LoVo (cell line): ENCODE data around the gene THSD1.
A peak's percentile ranks its signal among the peaks of the same experiment; 100 is the strongest.
"Not testable (repeated sequence)": the region's sequence is repeated elsewhere in the genome, so short reads cannot be mapped to it uniquely, and the experiment has no call there.

Experiments
- DNase-seq: peaks from one replicate; pipeline ENCODE4 v3.0.0-alpha.2; 2016; ENCODE audit warnings: low spot score

Gene THSD1

GRCh38 chr13:52353193-52353592 lies 52.8 kb downstream of the THSD1 start:
- no peak for DNase-seq

DNA sequence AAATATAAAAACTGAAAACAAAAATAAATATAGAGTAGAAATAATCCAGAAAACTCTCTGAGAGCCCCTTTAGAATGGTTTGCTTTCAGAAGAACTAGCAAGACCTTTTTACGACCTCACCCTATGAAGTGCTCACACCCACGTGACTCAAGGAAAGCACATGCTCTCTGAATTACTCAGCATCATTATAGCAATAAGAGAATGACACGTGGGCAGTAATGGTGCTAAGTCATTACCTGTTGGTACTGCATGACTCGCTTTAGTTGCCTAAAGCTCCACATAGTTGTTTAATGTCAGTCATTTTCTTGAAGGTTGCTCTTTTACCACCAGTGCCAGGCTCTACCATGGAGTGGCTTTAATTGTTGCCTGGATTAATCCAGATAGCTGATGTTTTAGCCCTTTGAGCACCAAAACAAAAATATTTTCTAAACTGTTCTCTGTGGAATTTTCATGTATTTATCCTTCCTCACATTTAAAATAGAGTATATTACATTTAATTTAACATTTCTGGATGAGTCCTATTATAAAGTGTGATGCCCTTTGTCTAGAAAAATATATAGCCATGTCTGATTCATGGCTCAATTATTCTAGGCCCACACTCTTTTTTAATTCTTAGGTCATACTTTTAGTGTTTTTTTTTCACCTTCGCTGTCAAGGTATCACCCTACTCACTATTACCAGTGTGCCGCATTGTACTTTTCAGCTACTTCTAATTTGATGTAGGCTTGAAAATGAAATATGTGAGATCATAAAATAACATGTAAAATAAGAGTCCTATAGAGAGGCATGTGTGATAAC lies 56.8 kb downstream of the THSD1 start:
- DNase-seq, result peak; percentile 75

DNA sequence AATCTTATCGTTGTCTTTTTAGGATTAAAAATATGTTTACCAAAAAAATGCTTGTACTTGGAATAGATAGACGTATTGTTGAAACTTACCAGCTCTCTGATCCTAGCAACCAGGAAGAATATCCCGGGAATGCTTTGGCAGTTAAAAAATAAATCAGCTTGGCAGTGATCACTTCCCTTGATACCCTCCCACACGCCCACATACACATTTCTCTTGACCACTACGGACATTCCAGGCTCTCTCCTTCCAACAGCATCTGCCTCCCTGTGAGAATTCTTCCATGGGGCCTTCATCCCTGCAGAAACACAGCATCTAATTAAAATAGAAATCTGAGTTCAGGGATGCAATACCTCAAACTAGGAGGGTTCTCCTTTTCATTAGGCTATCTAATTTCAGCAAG lies 57.9 kb downstream of the THSD1 start:
- peak; percentile 30 for DNase-seq

DNA sequence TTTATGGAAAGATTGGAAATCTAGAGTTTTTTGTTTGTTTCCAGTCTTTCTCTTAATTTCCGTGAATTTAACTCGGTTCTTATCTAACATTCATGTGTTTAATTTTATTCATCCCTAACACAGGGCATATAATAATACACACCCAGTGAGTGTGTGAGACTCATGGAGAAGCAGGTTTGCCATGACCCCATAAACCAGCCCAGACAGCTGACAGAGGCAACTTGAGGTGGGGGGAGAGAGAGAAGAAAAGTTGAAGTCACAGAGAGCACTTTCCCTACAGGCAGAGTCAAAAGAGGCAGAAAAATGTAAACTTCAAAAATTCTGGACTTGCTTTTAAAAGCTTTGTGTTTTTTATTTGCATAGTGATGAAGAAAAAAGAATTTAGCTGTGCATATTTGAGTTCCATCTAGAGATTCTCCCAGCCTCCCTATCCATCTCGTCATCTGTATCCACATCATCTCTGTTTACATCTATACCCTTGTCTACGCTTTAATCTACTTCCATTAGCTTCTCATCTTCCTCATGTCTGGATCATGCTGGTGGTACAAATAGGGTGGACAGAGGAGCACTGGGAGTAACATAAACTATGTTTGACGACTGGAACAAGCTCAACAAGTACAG lies 60.2 kb downstream of the THSD1 start:
- no peak for DNase-seq

GRCh38 chr13:52345048-52345447 lies 60.9 kb downstream of the THSD1 start:
- no peak for DNase-seq

DNA sequence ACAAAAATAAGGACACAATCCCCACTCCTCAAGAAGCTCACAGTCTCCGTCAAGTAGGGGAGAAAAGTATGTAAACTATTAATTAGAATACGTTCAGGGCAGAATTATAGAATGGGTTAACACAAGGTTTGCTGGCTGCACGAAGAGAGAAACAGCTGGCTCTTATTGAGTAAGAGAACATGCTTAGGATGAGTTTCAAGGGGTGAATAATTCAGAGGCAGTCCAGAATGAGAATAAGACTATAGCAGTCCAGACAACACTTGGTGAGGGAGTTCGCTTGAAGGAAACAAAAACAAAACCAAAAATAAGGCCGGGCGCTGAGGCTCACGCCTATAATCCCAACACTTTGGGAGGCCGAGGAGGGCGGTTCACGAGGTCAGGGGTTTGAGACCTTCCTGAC lies 61.9 kb downstream of the THSD1 start:
- DNase-seq, result no peak

- DNase-seq, result not testable (repeated sequence)
Observed at GRCh38 chr13:52342203-52342602, 63.8 kb downstream of the THSD1 start.

GRCh38 chr13:52337828-52338455 lies 68.0 kb downstream of the THSD1 start:
- DNase-seq, result not testable (repeated sequence)

- DNase-seq, result not testable (repeated sequence)
Observed at GRCh38 chr13:52334107-52334506, 71.9 kb downstream of the THSD1 start.

DNA sequence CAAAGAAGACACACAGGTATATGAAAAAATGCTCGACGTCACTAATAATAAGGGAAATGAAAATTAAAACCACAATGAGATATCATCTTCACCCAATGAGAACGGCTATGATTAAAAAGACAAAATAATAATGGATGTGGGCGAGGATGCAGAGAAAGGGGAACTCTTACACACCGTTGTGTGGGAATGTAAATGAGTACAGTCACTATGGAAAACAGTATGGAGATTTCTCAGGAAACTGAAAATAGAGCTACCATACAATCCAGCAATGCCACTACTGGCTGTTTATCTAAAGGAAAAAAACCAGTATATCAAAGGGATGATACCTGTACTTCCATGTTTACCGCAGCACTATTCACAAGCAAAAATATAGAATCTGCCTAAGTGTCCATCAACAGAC lies 74.1 kb downstream of the THSD1 start:
- DNase-seq, result not testable (repeated sequence)
